ENCODE measurements around the gene BRMS1. TPM values are rescaled to one million over a fixed set of nuclear protein-coding genes. Genes with fewer than 3 reads are reported as not detected.
A peak's percentile ranks its signal among the peaks of the same experiment; 100 is the strongest.

BRMS1 gene
- total and polyA plus RNA-seq, 2 donors (not counting 1 experiment from before 2014, with no cell fraction given): 25.7 to 43.9 TPM

DNA sequence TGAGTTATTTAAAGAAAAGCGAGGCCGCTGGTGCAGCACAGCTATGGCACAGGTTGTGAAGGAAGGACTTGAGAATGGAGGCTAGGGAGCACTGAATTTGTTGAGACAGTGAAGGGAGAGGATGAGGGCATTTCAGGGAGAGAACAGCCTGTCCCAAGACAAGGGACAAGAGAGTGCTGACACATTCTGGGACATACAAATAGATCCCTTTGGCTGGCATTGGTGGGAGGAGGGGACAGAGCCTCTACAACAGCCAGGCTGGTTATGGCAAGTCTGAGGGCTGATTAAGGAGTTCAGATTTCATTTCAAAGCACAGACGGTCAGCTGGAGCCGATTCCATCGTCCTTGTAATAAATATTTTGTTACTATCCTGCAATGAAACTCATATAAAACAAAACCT is 28.4 kb upstream of the BRMS1 start:
- Histone ChIP-seq H3K4me2 (ENCODE audit: extremely low read depth, insufficient read depth, low read length) (no peak overlapping the region), H3K79me2 (ENCODE audit: control insufficient read depth, insufficient read depth, low read length) (no peaks in the 10 kb centered on the region), H4K20me1 (ENCODE audit: control insufficient read depth, extremely low read depth, insufficient read depth, low read length) (no peaks in the 10 kb centered on the region), H3K4me3 (replicated peaks in 1 of 4; ENCODE audit: control extremely low read depth in 1 of 4, insufficient read depth in 1 of 4, low read depth in 3 of 4, low read length in 4 of 4) (no peak overlapping the region), H3K4me1 (ENCODE audit: control insufficient read depth, extremely low read depth, insufficient read depth, low read length) (peaks cover 6% of the 10 kb centered on the region), H3K9me3 (ENCODE audit: control insufficient read depth, insufficient read depth, low read depth, low read length) (no peaks in the 10 kb centered on the region), H3K27ac (ENCODE audit: insufficient read depth, low read length) (no peak overlapping the region), H3K9ac (ENCODE audit: insufficient read depth, low read length) (no peak overlapping the region), H2AFZ (ENCODE audit: low read length) (no peak overlapping the region), H3K27me3 (ENCODE audit: control insufficient read depth, insufficient read depth, low read length) (peaks cover 19% of the 10 kb centered on the region), H3K36me3 (ENCODE audit: control insufficient read depth, insufficient read depth, low read length) (no peaks in the 10 kb centered on the region)
- TF ChIP-seq, protein P1, sequence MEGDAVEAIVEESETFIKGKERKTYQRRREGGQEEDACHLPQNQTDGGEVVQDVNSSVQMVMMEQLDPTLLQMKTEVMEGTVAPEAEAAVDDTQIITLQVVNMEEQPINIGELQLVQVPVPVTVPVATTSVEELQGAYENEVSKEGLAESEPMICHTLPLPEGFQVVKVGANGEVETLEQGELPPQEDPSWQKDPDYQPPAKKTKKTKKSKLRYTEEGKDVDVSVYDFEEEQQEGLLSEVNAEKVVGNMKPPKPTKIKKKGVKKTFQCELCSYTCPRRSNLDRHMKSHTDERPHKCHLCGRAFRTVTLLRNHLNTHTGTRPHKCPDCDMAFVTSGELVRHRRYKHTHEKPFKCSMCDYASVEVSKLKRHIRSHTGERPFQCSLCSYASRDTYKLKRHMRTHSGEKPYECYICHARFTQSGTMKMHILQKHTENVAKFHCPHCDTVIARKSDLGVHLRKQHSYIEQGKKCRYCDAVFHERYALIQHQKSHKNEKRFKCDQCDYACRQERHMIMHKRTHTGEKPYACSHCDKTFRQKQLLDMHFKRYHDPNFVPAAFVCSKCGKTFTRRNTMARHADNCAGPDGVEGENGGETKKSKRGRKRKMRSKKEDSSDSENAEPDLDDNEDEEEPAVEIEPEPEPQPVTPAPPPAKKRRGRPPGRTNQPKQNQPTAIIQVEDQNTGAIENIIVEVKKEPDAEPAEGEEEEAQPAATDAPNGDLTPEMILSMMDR (conservative IDR thresholded peaks at IDR 0.05 in 1 of 2, IDR thresholded peaks at IDR 0.05 in 1 of 2; ENCODE audit: low read depth in 1 of 2, low read length in 2 of 2): no peak
- TF ChIP-seq EZH2 (IDR thresholded peaks at IDR 0.05; ENCODE audit: low read length, missing control alignments): no peak
- no peak for DNase-seq (ENCODE audit: low read depth in 2 of 2)

DNA sequence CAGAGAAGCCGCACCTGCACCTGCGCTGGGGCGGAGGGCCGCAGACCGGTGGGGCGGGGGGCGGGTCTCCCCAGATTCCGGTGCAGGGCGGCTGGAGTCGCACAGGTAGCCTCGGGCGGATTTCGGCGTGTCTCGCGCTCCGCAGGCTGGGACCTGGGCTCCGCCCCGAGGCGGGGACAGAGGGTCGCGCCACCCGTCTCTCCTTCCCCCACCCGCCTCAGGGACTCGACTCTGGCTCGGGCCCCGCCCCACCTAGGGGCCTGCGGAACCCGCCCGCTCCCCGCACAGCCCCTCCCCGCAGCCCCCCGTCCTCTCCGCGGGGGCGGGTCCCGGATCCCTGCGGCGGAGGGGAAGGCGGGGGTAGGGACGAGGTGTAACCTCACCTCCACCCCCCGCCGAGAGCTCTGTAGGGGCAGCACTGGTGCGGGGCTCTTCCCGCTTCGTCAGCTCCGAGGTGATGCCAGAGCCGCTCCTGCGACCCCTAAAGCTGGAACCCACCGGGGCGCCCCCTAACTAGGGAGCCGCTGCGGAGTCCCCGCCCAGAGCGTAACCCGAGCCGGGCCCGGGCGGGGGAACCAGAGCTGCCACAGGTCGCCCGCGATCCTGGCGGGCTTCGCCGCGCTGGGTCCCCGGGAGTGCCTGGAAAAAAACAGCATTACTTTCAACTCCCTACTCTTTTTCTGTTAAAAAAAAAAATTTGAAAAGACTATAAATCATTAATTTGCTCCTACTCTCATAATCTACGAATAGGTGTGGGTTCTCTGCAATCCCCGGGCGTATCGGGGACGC is 26.9 kb upstream of the BRMS1 start, which contains the start of gene SLC29A2:
Gene SLC29A2 (minus strand): TSS at position 134 of the 789 bp plus-strand sequence. CDS start 169 bp downstream, outside the sequence.
- peak within 1 kb of the TSS; percentile 78 for H2AFZ ChIP-seq (ENCODE audit: low read length)
- no peak within 1 kb of the TSS for H3K27ac ChIP-seq (ENCODE audit: insufficient read depth, low read length)
- no peak within 1 kb of the TSS for H3K9ac ChIP-seq (ENCODE audit: insufficient read depth, low read length)
- H3K4me1 ChIP-seq (ENCODE audit: control insufficient read depth, extremely low read depth, insufficient read depth, low read length): peaks cover 6% of the 10 kb centered on the region
- no peaks in the 10 kb centered on the region for H3K9me3 ChIP-seq (ENCODE audit: control insufficient read depth, insufficient read depth, low read depth, low read length)
- no peak for TF ChIP-seq EZH2 (IDR thresholded peaks at IDR 0.05; ENCODE audit: low read length, missing control alignments)
- TF ChIP-seq, protein P1 (conservative IDR thresholded peaks at IDR 0.05 in 1 of 2, IDR thresholded peaks at IDR 0.05 in 1 of 2; ENCODE audit: low read depth in 1 of 2, low read length in 2 of 2): no peak
- H3K4me2 ChIP-seq (ENCODE audit: extremely low read depth, insufficient read depth, low read length): peak within 1 kb of the TSS; percentile 69
- H3K27me3 ChIP-seq (ENCODE audit: control insufficient read depth, insufficient read depth, low read length): peaks cover 19% of the 10 kb centered on the region
- H3K79me2 ChIP-seq (ENCODE audit: control insufficient read depth, insufficient read depth, low read length): no peaks in the 10 kb centered on the region
- H3K4me3 ChIP-seq (replicated peaks in 1 of 4; ENCODE audit: control extremely low read depth in 1 of 4, insufficient read depth in 1 of 4, low read depth in 3 of 4, low read length in 4 of 4): peak within 1 kb of the TSS; percentile 30 to 62 (median 54)
- no peak for DNase-seq (ENCODE audit: low read depth in 2 of 2)
- H3K36me3 ChIP-seq (ENCODE audit: control insufficient read depth, insufficient read depth, low read length): no peaks in the 10 kb centered on the region
- H4K20me1 ChIP-seq (ENCODE audit: control insufficient read depth, extremely low read depth, insufficient read depth, low read length): no peaks in the 10 kb centered on the region

DNA sequence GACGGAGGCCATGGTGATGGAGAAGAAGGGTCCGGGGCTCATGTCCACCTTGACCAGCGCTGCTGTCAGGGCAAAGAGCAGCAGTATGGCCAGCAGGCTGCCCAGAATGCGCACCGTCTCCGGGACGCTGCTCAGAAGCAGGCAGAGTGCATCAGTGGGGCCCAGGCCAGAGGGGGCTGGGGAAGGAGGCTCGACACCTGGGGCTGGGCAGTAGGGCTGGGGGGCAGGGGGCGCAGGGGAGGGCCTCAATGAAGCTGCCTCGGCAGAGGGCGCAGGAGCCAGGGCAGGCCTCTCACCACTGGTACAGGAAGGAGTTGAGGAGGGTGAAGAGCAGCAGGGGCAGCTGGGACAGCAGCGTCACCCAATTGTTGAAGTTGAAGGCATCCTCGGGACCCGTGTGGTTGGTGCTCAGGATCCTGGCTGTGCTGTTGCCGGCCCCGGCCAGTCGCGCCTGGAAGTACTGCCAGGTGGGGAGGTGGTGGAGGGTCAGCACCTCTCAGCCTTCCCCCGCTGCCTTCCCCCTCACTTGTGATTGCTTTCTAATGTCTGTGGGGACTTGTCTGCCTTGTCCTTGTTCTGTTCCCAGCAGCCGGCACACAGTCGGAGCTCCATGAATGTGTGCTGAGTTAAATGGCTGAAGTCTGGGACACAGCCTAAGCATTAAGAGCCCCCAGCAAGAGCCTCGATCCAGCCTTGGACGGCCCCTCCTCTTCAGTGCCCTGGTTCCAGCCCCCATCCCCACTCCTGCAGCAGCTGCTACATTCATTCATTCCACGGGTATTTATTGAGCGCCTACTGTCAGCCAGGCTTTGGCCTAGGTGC is 24.4 kb upstream of the BRMS1 start:
- H3K9ac ChIP-seq (ENCODE audit: insufficient read depth, low read length): no peak overlapping the region
- no peak overlapping the region for H3K4me3 ChIP-seq (replicated peaks in 1 of 4; ENCODE audit: control extremely low read depth in 1 of 4, insufficient read depth in 1 of 4, low read depth in 3 of 4, low read length in 4 of 4)
- H3K4me2 ChIP-seq (ENCODE audit: extremely low read depth, insufficient read depth, low read length): no peak overlapping the region
- DNase-seq (ENCODE audit: low read depth in 2 of 2): no peak
- H3K79me2 ChIP-seq (ENCODE audit: control insufficient read depth, insufficient read depth, low read length): no peaks in the 10 kb centered on the region
- peaks cover 19% of the 10 kb centered on the region for H3K27me3 ChIP-seq (ENCODE audit: control insufficient read depth, insufficient read depth, low read length)
- H2AFZ ChIP-seq (ENCODE audit: low read length): no peak overlapping the region
- no peaks in the 10 kb centered on the region for H3K36me3 ChIP-seq (ENCODE audit: control insufficient read depth, insufficient read depth, low read length)
- peaks cover 6% of the 10 kb centered on the region for H3K4me1 ChIP-seq (ENCODE audit: control insufficient read depth, extremely low read depth, insufficient read depth, low read length)
- no peak overlapping the region for H3K27ac ChIP-seq (ENCODE audit: insufficient read depth, low read length)
- no peak for TF ChIP-seq EZH2 (IDR thresholded peaks at IDR 0.05; ENCODE audit: low read length, missing control alignments)
- TF ChIP-seq, protein P1 (conservative IDR thresholded peaks at IDR 0.05 in 1 of 2, IDR thresholded peaks at IDR 0.05 in 1 of 2; ENCODE audit: low read depth in 1 of 2, low read length in 2 of 2): no peak
- no peaks in the 10 kb centered on the region for H3K9me3 ChIP-seq (ENCODE audit: control insufficient read depth, insufficient read depth, low read depth, low read length)
- H4K20me1 ChIP-seq (ENCODE audit: control insufficient read depth, extremely low read depth, insufficient read depth, low read length): no peaks in the 10 kb centered on the region
